HL-60/S4 (cell line): ENCODE measurements around the gene MDGA2.

Experiments
- in situ Hi-C: fragments of 300-500 bp; cut with MboI; formaldehyde crosslinking; loops from 2 replicates; pipeline ENCODE4 v1.14.3; 2022; ENCODE audit warnings: low sequenced_read_pairs

Gene MDGA2

DNA sequence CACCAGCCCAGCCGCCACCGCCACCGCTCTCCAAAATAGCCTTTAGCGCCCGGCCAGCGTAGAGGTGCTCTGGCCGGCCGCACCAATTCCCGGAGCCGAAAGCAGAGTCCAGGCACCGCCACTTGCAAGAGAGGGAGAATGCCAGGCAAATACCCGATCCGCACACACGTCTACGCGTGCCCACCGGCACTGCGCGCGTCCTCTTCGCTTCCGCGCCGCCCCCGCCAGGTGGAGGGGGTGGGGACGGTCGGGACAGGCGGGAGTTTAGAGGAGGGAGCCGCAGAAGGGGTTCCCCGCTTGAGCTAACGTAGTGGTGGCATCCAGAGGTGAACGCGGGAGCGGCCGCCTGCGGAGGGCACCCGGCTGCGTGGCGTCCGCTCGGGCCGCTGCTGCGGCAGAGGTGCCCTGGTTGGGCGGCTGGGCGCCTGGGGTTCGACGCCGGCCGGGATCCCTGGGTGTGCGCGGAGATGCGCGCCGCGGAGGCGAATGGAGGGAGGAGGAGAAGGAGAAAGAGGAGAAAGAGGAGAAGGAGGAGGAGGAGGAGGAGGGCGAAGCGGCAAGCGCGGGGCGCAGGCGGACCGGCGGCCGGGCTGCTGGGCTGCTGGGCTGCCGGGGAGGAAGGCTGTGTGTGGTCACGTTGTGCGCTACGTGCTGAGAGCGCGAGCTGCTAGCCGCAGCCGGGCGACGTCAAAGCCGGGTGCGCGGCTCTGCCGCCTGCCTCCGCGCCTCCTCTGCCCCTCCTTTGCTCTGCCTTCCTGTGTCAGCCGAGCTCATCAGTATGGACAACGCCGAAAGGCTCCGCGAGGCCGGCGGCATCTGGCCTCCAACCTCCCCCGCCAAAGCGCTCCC is at the start of gene MDGA2:
MDGA2 (minus strand) TSS at position 140 of the 849 bp plus-strand sequence.
- in situ Hi-C loops: no loop called here

DNA sequence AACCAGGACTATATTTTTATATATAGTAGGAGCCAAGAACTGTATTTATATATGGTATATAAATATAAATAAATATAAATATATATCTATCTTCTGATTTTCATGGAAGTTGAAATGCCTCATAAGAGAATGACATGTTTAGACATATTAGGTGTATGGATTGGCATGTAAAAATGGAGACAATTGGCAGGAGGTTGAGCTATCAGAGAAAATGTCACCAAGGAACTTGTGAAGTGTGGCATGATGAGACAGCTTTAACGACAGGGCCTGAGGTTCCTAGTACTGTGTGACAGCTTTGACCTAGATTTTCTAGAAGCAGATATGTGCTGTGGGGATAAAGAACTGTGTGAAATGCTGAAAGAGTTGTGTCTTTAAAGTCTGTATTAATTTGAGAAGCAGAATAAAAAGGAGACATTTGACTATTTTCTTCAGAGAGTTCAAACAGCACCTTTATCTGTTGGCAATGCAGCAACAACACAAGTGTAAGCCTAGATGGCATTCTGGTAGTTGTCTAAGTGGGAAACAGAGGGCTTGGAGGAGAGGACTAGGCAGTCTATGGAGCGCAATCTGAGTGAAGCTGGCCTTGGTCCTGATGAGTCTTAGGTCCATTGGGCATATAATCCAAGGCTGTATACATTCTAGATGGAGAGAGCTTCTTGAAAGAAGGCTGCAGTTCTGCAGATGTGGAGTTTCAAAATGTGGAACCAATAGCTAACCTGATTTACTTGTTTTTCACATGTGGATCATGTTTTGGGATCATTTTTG is 47.7 kb upstream of the MDGA2 start:
- in situ Hi-C loops: no loop called here

DNA sequence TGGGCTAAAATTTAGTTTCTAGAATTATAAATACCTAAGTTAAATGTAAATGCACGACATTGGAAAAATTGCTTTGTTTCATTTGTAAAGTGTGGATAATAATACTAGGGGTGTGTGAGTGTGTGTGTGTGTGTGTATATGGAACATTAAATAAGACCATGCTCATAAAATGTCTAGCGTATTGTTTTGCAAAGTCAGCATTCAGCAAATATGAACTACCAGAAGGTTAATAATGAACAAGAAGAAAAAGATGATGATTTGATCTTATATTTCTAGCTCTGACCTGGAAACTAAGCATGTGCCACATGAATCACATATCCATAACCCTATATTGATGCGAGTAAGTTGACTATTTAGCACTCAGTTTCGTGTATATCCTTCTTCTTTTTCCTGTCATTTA is 44.9 kb upstream of the MDGA2 start:
- in situ Hi-C loops: no loop called here

DNA sequence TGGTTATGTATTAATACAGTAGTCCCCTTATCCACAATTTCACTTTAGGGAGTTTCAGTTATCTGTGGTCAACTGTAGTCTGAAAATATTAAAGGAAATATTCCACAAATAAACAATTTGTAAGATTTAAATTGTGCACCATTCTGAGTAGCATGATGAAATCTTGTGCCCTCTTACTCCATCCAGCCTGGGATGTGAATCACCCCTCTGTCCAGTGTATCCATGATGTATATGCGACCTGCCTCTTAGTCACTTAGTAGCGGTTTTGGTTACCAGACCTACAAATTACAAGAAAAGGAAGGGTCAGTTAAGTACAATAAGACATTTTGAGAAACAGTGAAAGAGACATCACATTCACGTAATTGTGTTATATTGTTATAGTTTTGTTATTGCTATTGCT is 39.9 kb upstream of the MDGA2 start:
- in situ Hi-C loops: no loop called here

- in situ Hi-C loops: no loop called here
Measured at GRCh38 chr14:47710581-47710980, 35.2 kb upstream of the MDGA2 start.

- in situ Hi-C loops: no loop called here
Measured at GRCh38 chr14:47705683-47706082, 30.3 kb upstream of the MDGA2 start.

GRCh38 chr14:47691829-47692228 is 16.4 kb upstream of the MDGA2 start:
- in situ Hi-C loops: no loop called here

DNA sequence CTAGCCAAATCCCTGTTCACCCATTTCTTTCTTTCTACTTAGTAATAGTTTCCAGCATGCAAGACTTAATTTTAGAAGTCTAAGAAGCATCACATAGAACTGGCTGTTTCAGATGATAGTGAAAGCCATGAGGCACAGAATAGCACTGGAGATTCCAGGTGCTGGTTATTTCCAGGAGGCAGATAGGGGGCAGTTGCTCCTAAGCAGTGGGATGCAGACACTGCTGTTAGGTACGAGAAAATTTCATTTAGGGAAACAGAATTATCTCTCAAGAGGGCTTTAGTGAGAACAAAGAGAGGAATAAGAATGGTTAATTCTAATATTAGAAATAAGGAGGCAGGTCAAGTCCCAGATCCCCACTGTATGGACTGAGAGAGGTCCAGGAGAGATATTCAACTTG is 3.6 kb upstream of the MDGA2 start:
- in situ Hi-C loops: no loop called here

GRCh38 chr14:47678157-47678556 is 2.8 kb upstream of the MDGA2 start:
- in situ Hi-C loops: no loop called here

DNA sequence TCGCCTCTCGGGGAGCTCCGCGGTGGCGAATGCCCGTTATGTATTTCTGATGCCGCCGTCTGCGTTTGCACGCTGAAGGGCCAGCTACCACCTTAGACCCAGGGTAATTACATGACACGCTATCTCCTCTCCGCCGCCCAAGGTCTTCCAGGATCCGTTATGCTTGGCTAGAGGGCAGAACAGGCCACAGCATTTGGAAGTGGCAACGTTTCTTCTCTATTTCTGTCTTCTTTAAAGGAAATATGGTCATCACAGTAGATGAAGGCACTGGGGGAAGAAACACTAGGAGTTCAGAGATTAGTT is 861 bp upstream of the MDGA2 start:
- in situ Hi-C loops: no loop called here

GRCh38 chr14:47674543-47675465 is 601 bp downstream of the MDGA2 start:
- in situ Hi-C loops: no loop called here

GRCh38 chr14:47674148-47674542 is 1.3 kb downstream of the MDGA2 start:
- in situ Hi-C loops: no loop called here

GRCh38 chr14:47665337-47666134 is 9.9 kb downstream of the MDGA2 start:
- in situ Hi-C loops: no loop called here

- in situ Hi-C loops: no loop called here
Measured at GRCh38 chr14:47662466-47662865, 12.9 kb downstream of the MDGA2 start.

GRCh38 chr14:47660158-47660557 is 15.2 kb downstream of the MDGA2 start:
- in situ Hi-C loops: no loop called here

GRCh38 chr14:47658041-47658440 is 17.4 kb downstream of the MDGA2 start:
- in situ Hi-C loops: no loop called here

DNA sequence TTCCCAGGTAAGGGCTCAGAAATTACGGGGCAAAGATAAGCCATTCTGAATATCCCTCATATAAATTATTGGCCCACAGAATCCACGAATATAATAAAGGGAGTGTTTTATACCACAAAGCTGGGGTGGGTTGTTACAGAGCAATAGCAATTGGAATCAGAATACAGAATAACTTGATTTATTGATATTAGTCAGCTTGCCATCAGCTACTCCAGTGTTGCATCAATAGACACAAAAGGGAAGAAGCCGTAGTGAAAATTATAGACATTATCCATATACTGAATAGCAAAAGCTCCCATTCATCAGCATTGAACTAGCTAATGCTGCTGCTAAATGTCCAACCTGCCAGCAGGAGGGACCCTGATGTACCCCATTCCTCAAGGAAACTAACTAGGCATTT is 18.3 kb downstream of the MDGA2 start:
- in situ Hi-C loops: no loop called here

DNA sequence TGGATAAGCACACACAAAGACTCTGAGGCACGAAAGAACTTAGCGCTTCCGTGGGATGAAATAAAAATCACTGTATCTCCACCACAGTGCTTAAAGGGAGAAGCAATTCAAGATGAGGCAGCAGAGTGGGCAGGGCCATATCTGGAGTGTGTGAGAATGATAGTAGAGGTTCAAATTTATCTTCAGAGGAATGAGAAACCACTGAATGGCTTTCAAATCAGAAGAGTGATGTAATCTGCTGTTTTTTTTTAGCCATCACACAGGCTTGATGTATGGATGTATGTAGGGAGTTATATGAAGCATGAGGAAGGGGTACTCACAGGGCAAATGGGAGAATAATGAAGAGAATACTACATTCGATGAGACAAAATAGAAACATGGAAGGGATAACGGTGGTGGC is 24.1 kb downstream of the MDGA2 start:
- in situ Hi-C loops: no loop called here

DNA sequence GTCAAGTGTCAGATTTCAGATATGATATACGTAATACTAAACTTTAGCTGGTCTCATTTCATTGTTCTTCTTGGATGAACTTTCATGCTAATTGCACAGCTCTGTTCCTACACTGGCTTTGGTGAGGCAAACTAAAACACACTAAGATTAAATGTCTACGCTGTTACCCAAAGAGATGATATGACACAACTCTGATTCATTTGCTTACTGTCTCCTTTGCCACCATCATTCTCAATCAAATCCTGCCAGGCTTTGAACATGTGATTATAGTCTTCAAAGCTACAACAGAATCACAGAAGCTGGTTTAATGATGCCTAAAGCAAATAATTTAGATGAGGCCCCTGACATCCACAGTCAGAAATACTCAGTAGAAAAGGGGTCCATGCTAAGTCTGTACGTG is 37.7 kb downstream of the MDGA2 start:
- in situ Hi-C loops: no loop called here

- in situ Hi-C loops: no loop called here
Measured at GRCh38 chr14:47626151-47627035, 49.0 kb downstream of the MDGA2 start.
